HepG2 (cell line): ENCODE results near the gene ATF6. TPM values are rescaled to one million over a fixed set of nuclear protein-coding genes. Genes with fewer than 3 reads are reported as not detected.

Experiments
- ATAC-seq: fragments of 200-7000 bp; cut with Tn5 transposase; 3 replicates; pipeline ENCODE4 v1.9.1; 2020; ENCODE audit warnings: mild to moderate bottlenecking, moderate library complexity
- BruUV-seq: library from RNA; stranded (reverse); fragments of 400-500 nt; replicated peaks from 2 replicates; lab custom pipeline; 2021; lab: Mats Ljungman, UMichigan
- CTCF ChIA-PET: fragments of 300-600 bp; formaldehyde crosslinking; extraction: SDS; loops from one replicate; lab custom pipeline; 2021; ENCODE audit warnings: low total read pairs, inconsistent platforms, low intra/inter-chr PET ratio; lab: Yijun Ruan, JAX
- POLR2A ChIA-PET: fragments of 350-600 bp; sonication (Branson Sonifier 250); formaldehyde crosslinking; loops from one replicate; lab custom pipeline; 2020; ENCODE audit warnings: antibody characterized with exemption, inconsistent platforms; lab: Yijun Ruan, JAX
- DNase-seq: peaks from one replicate; pipeline ENCODE4 v3.0.0-alpha.2; 2015; ENCODE audit warnings: low spot score
- FAIRE-seq: peaks from 3 replicates; lab custom pipeline; 2011; peaks lifted over from hg19 to GRCh38; lab: Jason Lieb, UNC
- H2AFZ ChIP-seq: one replicate; pipeline ENCODE4 v1.6.1; 2011; ENCODE audit warnings: low read length, inconsistent platforms
- H3K27ac ChIP-seq: fragments of 300-600 bp; 3 replicates; pipeline ENCODE4 v1.8.0; 2011; ENCODE audit warnings: mixed run types, mild to moderate bottlenecking, mixed read lengths, low read length, inconsistent platforms; ENCODE audit not compliant: insufficient read depth; ENCODE audit errors: extremely low read length
- H3K27me3 ChIP-seq, 2 experiments: fragments of 200-600 bp in 1 of 2; 2 replicates in 1 of 2; 3 replicates in 1 of 2; pipeline versions ENCODE4 v1.6.0 to v1.8.0; 2011; ENCODE audit warnings: low read length in 2 of 2, mild to moderate bottlenecking in 2 of 2, moderate library complexity in 2 of 2, inconsistent platforms in 1 of 2; ENCODE audit not compliant: insufficient read depth in 2 of 2, control insufficient read depth in 1 of 2
- H3K36me3 ChIP-seq, 2 experiments: fragments of 200-600 bp in 1 of 2; replicated peaks in 1 of 2; 2 replicates in 1 of 2; 3 replicates in 1 of 2; pipeline versions ENCODE4 v1.5.1 to v1.8.0; 2011; ENCODE audit warnings: low read length in 2 of 2, inconsistent platforms in 1 of 2; ENCODE audit not compliant: insufficient read depth in 2 of 2, control insufficient read depth in 1 of 2
- H3K4me1 ChIP-seq: 2 replicates; pipeline ENCODE4 v1.5.1; 2012; ENCODE audit warnings: low read length, inconsistent platforms; ENCODE audit not compliant: insufficient read depth
- H3K4me2 ChIP-seq: 2 replicates; pipeline ENCODE4 v1.6.0; 2011; ENCODE audit warnings: low read depth, low read length, inconsistent platforms
- H3K4me3 ChIP-seq, 3 experiments: fragments of 200-600 bp in 1 of 3; sonication (generic), shearing (Covaris generic) in 1 of 3; replicated peaks in 1 of 3; 2 replicates each; pipeline ENCODE4 v1.5.1; 2011 to 2016; ENCODE audit warnings: low read length in 3 of 3, inconsistent platforms in 2 of 3, low read depth in 2 of 3, mild to moderate bottlenecking in 2 of 3, control low read depth in 1 of 3, mixed read lengths in 1 of 3; ENCODE audit not compliant: insufficient read depth in 1 of 3
- H3K79me2 ChIP-seq: one replicate; pipeline ENCODE4 v1.6.1; 2011; ENCODE audit warnings: low read length, inconsistent platforms; ENCODE audit not compliant: insufficient read depth
- H3K9ac ChIP-seq: 2 replicates; pipeline ENCODE4 v1.6.0; 2011; ENCODE audit warnings: mild to moderate bottlenecking, low read depth, low read length, inconsistent platforms; ENCODE audit not compliant: insufficient read depth
- H3K9me3 ChIP-seq: 2 replicates; pipeline ENCODE4 v1.5.1; 2012; ENCODE audit warnings: mild to moderate bottlenecking, low read length
- H4K20me1 ChIP-seq: 2 replicates; pipeline ENCODE4 v1.6.0; 2011; ENCODE audit warnings: inconsistent platforms, mild to moderate bottlenecking, low read length, moderate library complexity; ENCODE audit not compliant: insufficient read depth
- ELF4 ChIP-seq: sonication (generic); formaldehyde crosslinking; IDR thresholded peaks from 2 replicates; pipeline ENCODE4 v1.5.0; 2020; ENCODE audit warnings: missing genetic modification reagents, mild to moderate bottlenecking, moderate library complexity, borderline replicate concordance
- MAFF ChIP-seq: IDR thresholded peaks from 2 replicates; pipeline ENCODE4 v1.6.1; 2011; ENCODE audit warnings: low read depth, low read length, improper control_type of control experiment
- ZNF331 ChIP-seq: sonication (generic); formaldehyde crosslinking; IDR thresholded peaks from 2 replicates; pipeline ENCODE4 v1.4.0; 2020; ENCODE audit warnings: missing genetic modification reagents
- ZNF768 ChIP-seq: sonication (generic); formaldehyde crosslinking; IDR thresholded peaks from 2 replicates; pipeline ENCODE4 v1.4.0; 2020; ENCODE audit warnings: missing genetic modification reagents
- WGBS: methylation state at CpG from one replicate; pipeline ENCODE4 v1.1.6; 2017; ENCODE audit warnings: low lambda C conversion rate; 5-methylcytosine and 5-hydroxymethylcytosine counted together
- in situ Hi-C: cut with HindIII; loops from 2 replicates; pipeline ENCODE4 v1.10.0; 2017; ENCODE audit warnings: low pct_unique_long_range_greater_than_20kb; ENCODE audit not compliant: extremely low pct_ligation_motif_present
- intact Hi-C: fragments of 100-400 bp; cut with micrococcal nuclease; formaldehyde crosslinking; loops from one replicate; pipeline ENCODE4 v1.10.0; 2022; ENCODE audit not compliant: unreplicated experiment
- polyA plus RNA-seq, 8 experiments: library from polyadenylated mRNA; depleted of rRNA in 3 of 8; stranded (reverse) in 7 of 8; unstranded in 1 of 8; fragments of >200 nt; fragmentation: Illumina TruSeq in 4 of 8; extraction: Trizol in 4 of 8; gene quantifications; 2 replicates each; pipeline versions ENCODE4 v1.2.1 to v1.2.3, GENCODE V29; 2011 to 2016; ENCODE audit warnings: low read depth in 4 of 8, missing spikeins in 1 of 8, mixed read lengths in 1 of 8; ENCODE audit not compliant: insufficient read depth in 1 of 8
- total RNA-seq, 5 experiments: library from RNA; depleted of rRNA; stranded (reverse); fragments of >200 nt; fragmentation: Illumina TruSeq; extraction: Trizol; gene quantifications; 2 replicates each; pipeline ENCODE4 v1.2.3, GENCODE V29; 2016; ENCODE audit warnings: low read depth in 1 of 5

ATF6 gene
- total and polyA plus RNA-seq, 2 of the 13 experiments (the other 11 are each of a cell fraction or from before 2014, with no cell fraction given), result 13.2 to 14.5 TPM

DNA sequence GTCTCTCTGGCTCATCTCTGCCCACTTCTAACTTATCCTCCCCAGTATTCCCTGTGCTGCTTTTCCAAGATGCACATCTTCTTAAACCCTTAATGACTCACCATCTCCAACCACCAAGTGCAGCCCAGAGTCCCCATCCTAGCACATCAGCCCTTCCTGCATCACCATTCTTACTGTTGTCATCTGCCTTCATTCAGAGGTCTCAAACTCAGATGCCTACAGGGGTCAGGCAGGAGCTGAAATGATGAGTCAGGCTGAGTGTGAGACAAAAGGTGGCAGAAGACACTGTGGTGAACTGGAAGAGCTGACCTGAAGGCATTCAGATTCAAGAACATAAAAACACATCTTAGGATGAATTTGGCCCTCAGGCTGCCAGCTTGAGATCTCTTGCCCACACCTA lies 223.0 kb downstream of the ATF6 start:
- no peak overlapping the region for H3K4me3 ChIP-seq
- POLR2A ChIA-PET, result no interaction called here
- H3K27me3 ChIP-seq, result peaks cover 0 to 21% of the 10 kb centered on the region in 2 experiments
- H3K9me3 ChIP-seq, result no peaks in the 10 kb centered on the region
- in situ Hi-C loops (no loop called here), intact Hi-C loops (no loop called here)
- FAIRE-seq, result no peak
- no peak overlapping the region for H2AFZ ChIP-seq
- no peak overlapping the region for H3K9ac ChIP-seq
- no peak overlapping the region for H3K27ac ChIP-seq
- no TSS peak for BruUV-seq
- no peaks in the 10 kb centered on the region for H3K4me1 ChIP-seq
- no peaks in the 10 kb centered on the region for H4K20me1 ChIP-seq
- no peak for DNase-seq
- H3K4me2 ChIP-seq, result no peak overlapping the region
- TF ChIP-seq ZNF331 (CRISPR knock-in tag) (no peak), MAFF (0 out of 2 replicates have a peak, but pooled peaks have one; percentile 12)
- peak; percentile 47; the same call in 1 of the 3 replicates for ATAC-seq
- no peaks in the 10 kb centered on the region for H3K36me3 ChIP-seq
- no peaks in the 10 kb centered on the region for H3K79me2 ChIP-seq
- CTCF ChIA-PET, result no interaction called here

DNA sequence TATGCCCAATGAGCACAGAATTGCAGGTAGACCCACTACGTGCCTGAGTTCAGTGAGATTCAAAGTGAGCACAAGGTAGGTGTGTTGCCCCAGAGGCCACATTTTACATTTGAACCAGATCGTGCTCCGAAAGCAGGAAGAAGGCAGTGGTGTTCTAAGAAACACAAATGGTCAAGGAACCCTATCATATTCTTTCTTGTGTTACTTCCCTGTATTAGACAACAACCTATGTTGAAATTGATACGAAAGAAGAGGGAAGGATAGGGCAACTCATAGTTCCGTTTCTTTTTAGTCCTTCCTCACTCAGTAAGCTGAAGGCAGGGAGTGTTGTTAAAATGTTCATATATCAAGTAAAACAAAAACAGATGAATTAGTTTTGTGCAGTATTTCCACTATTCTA lies 223.7 kb downstream of the ATF6 start:
- ChIA-PET CTCF (no interaction called here), POLR2A (no interaction called here)
- H4K20me1 ChIP-seq, result no peaks in the 10 kb centered on the region
- no peak for DNase-seq
- intact Hi-C loops, result no loop called here
- no peak overlapping the region for H3K4me2 ChIP-seq
- no peaks in the 10 kb centered on the region for H3K36me3 ChIP-seq
- no peak for FAIRE-seq
- H3K79me2 ChIP-seq, result no peaks in the 10 kb centered on the region
- no TSS peak for BruUV-seq
- H3K9ac ChIP-seq, result no peak overlapping the region
- WGBS, result 27% methylated on average over 5 of the region's 5 CpGs
- TF ChIP-seq ELF4, result no peak
- no peak for TF ChIP-seq ZNF768 (CRISPR knock-in tag)
- TF ChIP-seq, all 625 proteins: peak for 0
- Histone ChIP-seq H3K27ac (no peak overlapping the region), H3K4me3 (no peak overlapping the region), H3K27me3 (peaks cover 0 to 14% of the 10 kb centered on the region in 2 experiments; a peak in 3 of 5 replicates), H3K4me1 (no peaks in the 10 kb centered on the region), H3K9me3 (no peaks in the 10 kb centered on the region), H2AFZ (no peak overlapping the region)
- in situ Hi-C loops, result no loop called here
- ATAC-seq, result no peak
